Activated CD4-positive, CD25-positive, alpha-beta regulatory T cell treated with anti-CD3 and anti-CD28 coated beads, Interleukin-2, amount 50 U/mL, for 24 hours (primary cell): Measurements from ENCODE around the gene NCBP2.

Experiments
- ATAC-seq, 2 donors: fragments of 150-1000 bp; cut with Tn5 transposase; one replicate each; pipeline ENCODE4 v1.10.0; 2021; ENCODE audit warnings: mild to moderate bottlenecking in 1 of 2, moderate library complexity in 1 of 2

The NCBP2 gene

DNA sequence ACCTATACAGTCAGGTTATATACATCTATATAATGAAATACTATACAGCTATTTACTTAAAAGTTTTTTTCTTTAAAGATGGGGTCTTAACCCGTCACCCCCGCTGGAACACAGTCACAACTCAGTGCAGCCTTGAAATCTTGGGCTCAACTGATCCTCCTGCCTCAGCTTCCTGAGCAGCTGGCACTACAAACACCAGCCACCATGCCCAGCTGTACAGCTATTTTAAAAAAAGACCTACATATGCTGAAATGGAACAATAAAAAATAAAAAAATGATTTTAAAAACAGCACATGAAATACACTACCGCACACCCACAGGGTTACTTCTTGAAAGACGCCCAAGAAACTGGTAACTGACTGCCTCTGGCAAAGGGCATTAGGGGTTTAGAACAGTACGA lies 3.8 kb downstream of the NCBP2 start:
- ATAC-seq, result no peak

DNA sequence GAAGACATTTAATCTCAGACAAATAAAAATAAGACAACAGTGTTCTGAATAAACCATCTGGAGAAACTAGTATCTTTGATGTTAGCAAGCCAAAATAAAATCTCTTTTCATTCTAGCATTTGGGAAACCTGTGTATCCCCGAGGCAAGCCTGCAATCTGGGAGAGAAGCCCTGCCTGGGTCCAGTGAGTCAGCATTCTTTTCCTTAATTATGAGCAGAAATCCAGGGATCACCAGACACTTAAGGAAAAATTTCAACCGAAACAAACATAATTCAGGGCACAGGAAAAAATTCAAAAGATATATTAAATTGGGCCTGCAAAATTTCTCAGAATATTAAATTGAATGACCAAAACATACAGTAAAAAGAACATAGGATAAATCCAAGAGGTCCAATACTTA lies 4.2 kb downstream of the NCBP2 start:
- no peak for ATAC-seq

GRCh38 chr3:196936288-196936687 lies 6.0 kb downstream of the NCBP2 start:
- no peak for ATAC-seq

GRCh38 chr3:196932600-196932999 lies 9.7 kb downstream of the NCBP2 start:
- no peak for ATAC-seq

DNA sequence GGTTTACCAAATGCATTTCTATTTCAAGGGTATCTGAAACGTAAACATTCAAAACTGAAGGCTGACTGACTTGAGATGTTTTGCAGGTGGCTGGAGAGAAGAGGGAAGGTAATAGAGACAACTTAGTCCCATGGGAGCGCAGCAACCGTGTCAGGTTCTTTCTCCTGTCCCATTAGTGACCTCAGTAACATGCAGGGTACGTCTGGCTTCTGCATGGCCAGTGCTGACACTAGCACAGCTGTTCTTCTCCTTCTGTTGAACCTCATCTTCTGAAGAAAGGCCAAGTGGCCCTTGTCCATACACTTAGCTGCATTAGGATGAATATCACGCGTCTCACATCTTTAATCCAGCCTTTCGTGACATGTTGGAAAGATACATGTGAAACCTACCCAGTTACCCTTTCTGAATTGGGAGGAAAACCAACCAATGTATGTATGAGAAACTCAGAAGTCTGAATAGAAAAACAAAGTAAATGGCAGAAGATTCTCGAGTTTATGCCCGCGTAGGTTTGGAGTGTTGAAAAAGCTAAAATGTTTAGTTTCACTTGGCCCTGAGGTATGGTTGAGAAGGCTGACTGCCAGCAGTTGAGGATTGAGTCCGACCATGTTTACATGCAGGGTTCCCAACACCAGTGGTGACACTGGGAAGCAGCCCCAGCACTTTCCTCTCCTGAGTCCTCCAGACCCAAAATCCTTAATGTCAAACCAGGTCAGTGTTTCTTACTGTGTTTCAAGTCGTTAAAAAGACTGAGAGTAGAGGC lies 10.3 kb downstream of the NCBP2 start:
- no peak for ATAC-seq

- ATAC-seq, result no peak
Observed at GRCh38 chr3:196931157-196931556, 11.2 kb downstream of the NCBP2 start.

DNA sequence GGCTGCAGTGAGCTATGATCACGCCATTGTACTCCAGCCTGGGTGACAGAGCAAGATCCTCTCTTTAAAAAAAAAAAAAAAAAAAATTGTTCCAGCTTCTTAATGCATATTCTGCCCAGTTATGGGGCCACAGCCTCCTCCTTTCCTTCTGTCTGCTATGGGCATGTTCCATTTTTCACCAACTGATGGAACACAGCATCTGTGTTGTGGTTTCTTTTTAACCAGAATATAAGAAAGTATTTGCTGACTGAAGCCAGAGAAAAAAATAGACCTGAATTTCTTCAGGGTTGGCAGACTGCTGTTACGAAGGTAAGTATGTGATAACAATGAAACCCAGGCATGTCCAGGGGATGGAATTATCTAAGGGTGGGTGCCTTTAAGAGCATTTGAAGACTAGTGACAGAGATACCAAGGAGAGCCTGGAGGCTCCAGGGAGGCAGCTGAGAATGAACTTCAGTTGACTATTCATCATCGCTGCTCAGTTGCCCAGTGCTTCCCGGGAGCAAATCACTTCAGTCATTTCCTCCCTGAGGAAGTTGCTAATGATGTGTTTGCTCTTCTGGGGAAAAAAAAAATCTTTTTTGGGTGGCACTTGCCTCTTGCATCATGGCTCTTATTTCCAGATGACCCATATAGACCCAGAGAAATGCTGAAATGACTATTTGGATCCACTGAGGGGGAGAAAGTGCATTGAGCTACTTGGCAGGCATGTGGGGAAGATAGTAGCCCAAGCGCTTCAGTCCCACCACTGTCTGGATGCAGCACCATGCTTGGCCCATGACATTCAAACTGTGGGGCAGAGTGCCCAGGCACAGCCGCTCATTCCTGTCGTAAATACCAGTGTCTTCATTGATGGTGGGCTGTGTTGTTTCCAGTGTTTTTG lies 14.5 kb downstream of the NCBP2 start:
- no peak for ATAC-seq

DNA sequence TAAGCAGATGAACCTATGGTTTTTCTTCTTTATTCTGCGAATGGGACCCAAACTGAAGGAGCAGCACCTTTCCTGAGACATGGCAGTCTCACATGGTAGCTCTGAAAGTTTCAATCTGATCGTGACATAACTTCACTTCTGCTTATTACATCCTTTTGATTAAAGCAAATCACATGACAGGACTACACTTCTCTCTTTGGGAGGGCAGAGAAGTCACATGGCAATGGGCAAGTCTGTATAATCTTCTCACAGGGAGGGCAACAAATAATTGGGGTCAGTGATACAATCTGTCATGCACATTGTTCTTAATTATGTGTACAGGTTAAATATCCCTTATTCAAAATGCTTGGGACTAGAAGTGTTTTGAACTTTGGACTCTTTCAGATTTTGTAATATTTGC lies 21.6 kb downstream of the NCBP2 start:
- no peak for ATAC-seq

DNA sequence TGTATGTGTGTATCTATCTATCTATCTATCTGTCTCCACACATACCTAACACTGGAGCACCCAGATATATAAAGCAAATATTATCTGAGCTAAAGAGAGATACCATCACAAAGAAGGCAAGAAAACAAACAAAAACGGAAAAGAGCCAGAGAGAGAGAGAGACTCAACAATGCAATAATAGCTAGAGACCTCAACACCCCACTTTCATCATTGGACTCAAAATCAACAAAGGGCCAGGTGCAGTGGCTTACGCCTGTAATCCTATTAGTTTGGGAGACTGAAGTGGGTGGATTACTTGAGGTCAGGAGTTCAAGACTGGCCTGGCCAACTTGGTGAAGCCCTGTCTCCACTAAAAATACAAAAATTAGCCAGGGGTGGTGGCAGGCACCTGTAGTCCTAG lies 23.4 kb downstream of the NCBP2 start:
- ATAC-seq, result no peak

DNA sequence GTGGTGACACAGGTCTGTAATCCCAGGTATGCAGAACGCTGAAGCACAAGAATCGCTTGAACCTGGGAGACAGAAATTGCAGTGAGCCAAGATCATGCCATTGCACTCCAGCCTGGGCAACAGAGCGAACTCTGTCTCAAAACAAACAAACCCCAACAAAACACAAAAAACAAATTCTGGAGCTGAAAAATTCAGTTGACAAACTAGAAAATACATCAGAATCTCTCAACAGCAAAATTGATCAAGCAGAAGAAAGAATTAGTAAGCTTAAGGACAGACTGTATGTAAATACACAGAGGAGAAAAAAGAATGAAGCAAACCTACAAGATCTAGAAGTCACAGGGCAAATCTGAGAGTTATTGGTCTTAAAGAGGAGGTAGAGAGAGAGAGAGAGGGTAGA lies 25.3 kb downstream of the NCBP2 start:
- ATAC-seq, result no peak

DNA sequence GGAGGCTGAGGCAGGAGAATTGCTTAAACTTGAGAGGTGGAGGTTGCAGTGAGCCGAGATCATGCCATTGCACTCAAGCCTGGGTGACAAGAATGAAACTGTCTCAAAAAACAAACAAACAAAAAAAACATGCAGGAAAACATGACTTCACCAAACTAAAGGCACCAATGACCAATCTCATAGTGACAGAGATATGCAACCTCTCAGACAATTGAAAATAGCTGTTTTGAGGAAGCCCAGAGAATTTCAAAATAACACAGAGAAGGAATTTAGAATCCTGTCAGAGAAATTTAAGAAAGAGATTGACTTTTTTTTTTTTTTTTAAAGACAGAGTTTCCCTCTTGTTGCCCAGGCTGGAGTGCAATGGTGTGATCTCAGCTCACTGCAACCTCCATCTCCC lies 26.1 kb downstream of the NCBP2 start:
- ATAC-seq, result no peak

DNA sequence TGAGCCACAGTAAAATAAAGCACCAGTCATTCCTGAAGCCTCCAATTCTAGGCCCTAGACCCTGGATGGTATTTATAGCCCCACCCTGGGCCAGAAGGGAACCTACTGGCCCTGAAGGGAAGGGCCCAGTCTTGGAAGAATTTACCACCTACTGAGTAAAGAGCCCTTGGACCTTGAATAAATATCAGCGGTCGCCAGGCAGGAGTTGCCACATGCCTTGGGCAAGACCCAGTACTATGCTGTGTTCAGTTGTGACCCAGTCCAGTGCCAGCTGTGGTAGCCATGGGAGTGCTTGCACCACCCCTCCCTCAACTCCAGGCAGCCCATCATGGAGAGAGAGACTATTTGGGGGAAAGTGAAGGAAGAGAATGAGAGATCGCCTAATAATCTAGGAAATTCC lies 27.0 kb downstream of the NCBP2 start:
- no peak for ATAC-seq

- no peak for ATAC-seq
Observed at GRCh38 chr3:196914866-196915265, 27.5 kb downstream of the NCBP2 start.

DNA sequence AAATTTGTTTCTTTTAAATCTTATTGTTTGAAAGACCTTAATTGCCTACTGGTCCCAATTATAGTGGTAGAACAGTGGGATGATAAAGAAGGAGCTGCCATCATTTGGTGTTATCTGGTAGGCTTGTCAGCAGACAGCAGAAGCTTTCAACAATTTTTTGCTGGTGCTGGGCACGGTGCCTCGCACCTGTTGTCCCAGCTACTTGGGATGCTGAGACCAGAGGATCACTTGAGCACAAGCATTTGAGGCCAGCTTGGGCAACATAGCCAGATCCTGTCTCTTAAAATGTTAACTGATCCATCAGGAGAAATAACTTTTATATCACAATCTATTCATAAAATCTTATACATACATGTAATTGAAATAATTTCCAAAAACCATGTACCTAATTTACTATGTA lies 38.6 kb downstream of the NCBP2 start:
- no peak for ATAC-seq

DNA sequence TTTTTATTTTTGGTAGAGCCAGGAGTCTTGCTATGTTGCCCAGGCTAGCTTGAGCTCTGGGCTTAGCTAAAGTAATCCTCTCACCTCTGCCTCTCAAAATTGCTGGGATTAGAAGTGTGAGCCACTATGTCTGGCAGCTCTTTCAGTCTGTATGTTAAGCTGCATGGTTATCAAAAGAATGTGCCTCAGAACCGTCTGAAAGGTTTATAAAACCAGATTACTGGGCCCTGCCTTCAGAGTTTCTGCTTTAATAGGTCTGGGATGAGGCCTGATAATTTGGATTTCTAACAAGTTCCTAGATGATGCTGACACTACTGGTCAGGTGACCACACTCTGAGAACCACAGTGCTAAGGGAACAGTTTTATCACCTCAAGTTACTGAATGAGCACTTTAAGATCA lies 40.0 kb downstream of the NCBP2 start:
- ATAC-seq, result no peak

DNA sequence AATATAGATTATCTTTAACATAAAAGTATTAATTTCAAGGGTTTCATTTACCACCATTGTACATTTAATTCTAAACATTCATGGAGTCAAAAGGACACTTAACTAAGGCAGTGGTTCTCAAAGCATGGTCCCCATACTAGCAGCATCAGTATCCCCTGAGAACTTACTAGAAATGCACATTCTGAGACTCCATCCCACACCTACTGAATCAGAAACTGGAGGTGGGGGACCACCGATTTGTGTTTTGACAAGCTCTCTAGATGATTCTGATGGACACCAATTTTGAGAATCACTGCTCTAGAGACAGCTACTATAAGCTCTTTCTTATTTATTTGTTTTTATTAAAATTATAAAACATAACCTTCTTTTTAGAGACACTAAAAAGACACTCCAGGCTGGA lies 40.6 kb downstream of the NCBP2 start:
- ATAC-seq, result no peak

GRCh38 chr3:196896229-196896628 lies 46.1 kb downstream of the NCBP2 start:
- ATAC-seq, result no peak

- no peak for ATAC-seq
Observed at GRCh38 chr3:196894557-196895295, 47.6 kb downstream of the NCBP2 start.

- no peak for ATAC-seq
Observed at GRCh38 chr3:196889844-196890708, 52.3 kb downstream of the NCBP2 start.

GRCh38 chr3:196886144-196886543 lies 56.2 kb downstream of the NCBP2 start:
- ATAC-seq, result peak; percentile 75 to 76
